ENCODE data around the gene STX8.
A peak's percentile ranks its signal among the peaks of the same experiment; 100 is the strongest.

GRCh38 chr17:9576521-9577372 is 1.1 kb upstream of the STX8 start, which contains the start of gene CFAP52:
- TF ChIP-seq, protein P1, sequence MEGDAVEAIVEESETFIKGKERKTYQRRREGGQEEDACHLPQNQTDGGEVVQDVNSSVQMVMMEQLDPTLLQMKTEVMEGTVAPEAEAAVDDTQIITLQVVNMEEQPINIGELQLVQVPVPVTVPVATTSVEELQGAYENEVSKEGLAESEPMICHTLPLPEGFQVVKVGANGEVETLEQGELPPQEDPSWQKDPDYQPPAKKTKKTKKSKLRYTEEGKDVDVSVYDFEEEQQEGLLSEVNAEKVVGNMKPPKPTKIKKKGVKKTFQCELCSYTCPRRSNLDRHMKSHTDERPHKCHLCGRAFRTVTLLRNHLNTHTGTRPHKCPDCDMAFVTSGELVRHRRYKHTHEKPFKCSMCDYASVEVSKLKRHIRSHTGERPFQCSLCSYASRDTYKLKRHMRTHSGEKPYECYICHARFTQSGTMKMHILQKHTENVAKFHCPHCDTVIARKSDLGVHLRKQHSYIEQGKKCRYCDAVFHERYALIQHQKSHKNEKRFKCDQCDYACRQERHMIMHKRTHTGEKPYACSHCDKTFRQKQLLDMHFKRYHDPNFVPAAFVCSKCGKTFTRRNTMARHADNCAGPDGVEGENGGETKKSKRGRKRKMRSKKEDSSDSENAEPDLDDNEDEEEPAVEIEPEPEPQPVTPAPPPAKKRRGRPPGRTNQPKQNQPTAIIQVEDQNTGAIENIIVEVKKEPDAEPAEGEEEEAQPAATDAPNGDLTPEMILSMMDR (IDR thresholded peaks at IDR 0.05) = peak in 5 of 7 experiments; percentile 25 to 63 (median 55)
- TF ChIP-seq POLR2A (IDR thresholded peaks at IDR 0.05) (no peak), POLR2AphosphoS5 (IDR thresholded peaks at IDR 0.05) (peak in 1 of 3 donors; percentile 3), EP300 (IDR thresholded peaks at IDR 0.05) (no peak)

Data from stomach (tissue), 4 donors.